Smooth muscle cell (in vitro differentiated cells): Measurements from ENCODE around the gene NELL1. TPM values are rescaled to one million over a fixed set of nuclear protein-coding genes. Genes with fewer than 3 reads are reported as not detected.

ENCODE experiments used
- DNase-seq: peaks from one replicate; lab custom pipeline; 2025; ENCODE audit not compliant: unreplicated experiment; lab: John Stamatoyannopoulos, UW
- H2AFZ ChIP-seq: fragments of 200-600 bp; sonication (generic); 2 replicates; pipeline ENCODE4 v1.6.0; 2016; ENCODE audit warnings: antibody characterized with exemption, low read depth, mild to moderate bottlenecking
- H3F3A ChIP-seq: fragments of 200-600 bp; sonication (generic); 2 replicates; pipeline ENCODE4 v1.6.0; 2017; ENCODE audit warnings: antibody characterized with exemption, low read depth
- H3K27ac ChIP-seq: fragments of 200-600 bp; sonication (generic); 2 replicates; pipeline ENCODE4 v1.5.1; 2016; ENCODE audit warnings: low read depth, mild to moderate bottlenecking
- H3K27me3 ChIP-seq: fragments of 200-600 bp; sonication (generic); 2 replicates; pipeline ENCODE4 v1.6.1; 2016; ENCODE audit warnings: low read depth, mild to moderate bottlenecking
- H3K36me3 ChIP-seq: fragments of 200-600 bp; sonication (generic); 2 replicates; pipeline ENCODE4 v1.5.1; 2016; ENCODE audit warnings: low read depth
- H3K4me1 ChIP-seq: fragments of 200-600 bp; sonication (generic); 2 replicates; pipeline ENCODE4 v1.5.1; 2016; ENCODE audit warnings: low read depth
- H3K4me2 ChIP-seq: fragments of 200-600 bp; sonication (generic); 2 replicates; pipeline ENCODE4 v1.6.0; 2016; ENCODE audit warnings: mild to moderate bottlenecking
- H3K4me3 ChIP-seq: fragments of 200-600 bp; sonication (generic); 2 replicates; pipeline ENCODE4 v1.5.1; 2016; ENCODE audit warnings: mild to moderate bottlenecking
- H3K79me2 ChIP-seq: fragments of 200-600 bp; sonication (generic); 2 replicates; pipeline ENCODE4 v1.6.0; 2016; ENCODE audit warnings: low read depth, mild to moderate bottlenecking
- H3K9ac ChIP-seq: fragments of 200-600 bp; sonication (generic); 2 replicates; pipeline ENCODE4 v1.6.0; 2016; ENCODE audit warnings: low read depth
- H3K9me3 ChIP-seq: fragments of 200-600 bp; sonication (generic); replicated peaks from 2 replicates; pipeline ENCODE4 v1.5.1; 2016; ENCODE audit warnings: low read depth
- H4K20me1 ChIP-seq: fragments of 200-600 bp; sonication (generic); 2 replicates; pipeline ENCODE4 v1.6.0; 2016; ENCODE audit warnings: low read depth
- WGBS: methylation state at CpG from one replicate; pipeline ENCODE4 v1.1.7; 2016; ENCODE audit warnings: low lambda C conversion rate; 5-methylcytosine and 5-hydroxymethylcytosine counted together
- polyA plus RNA-seq: library from polyadenylated mRNA; unstranded; fragments of >200 nt; fragmentation: Nextera tagmentation; extraction: Ambion mirVana; gene quantifications from 2 replicates; pipeline ENCODE4 v1.2.1, GENCODE V29; 2016
- total RNA-seq: library from RNA; depleted of rRNA; stranded (reverse); fragments of >200 nt; gene quantifications from 2 replicates; pipeline ENCODE4 v1.2.3, GENCODE V29; 2014
- TF ChIP-seq, protein P1 (sequence below): fragments of 200-600 bp; sonication (generic); IDR thresholded peaks from 2 replicates; pipeline ENCODE4 v1.5.1; 2017; ENCODE audit warnings: borderline replicate concordance, mild to moderate bottlenecking, antibody characterized with exemption; ENCODE audit not compliant: insufficient read depth, poor library complexity, severe bottlenecking

Gene NELL1
- total and polyA plus RNA-seq, 2 experiments from 2014 or later: not detected

DNA sequence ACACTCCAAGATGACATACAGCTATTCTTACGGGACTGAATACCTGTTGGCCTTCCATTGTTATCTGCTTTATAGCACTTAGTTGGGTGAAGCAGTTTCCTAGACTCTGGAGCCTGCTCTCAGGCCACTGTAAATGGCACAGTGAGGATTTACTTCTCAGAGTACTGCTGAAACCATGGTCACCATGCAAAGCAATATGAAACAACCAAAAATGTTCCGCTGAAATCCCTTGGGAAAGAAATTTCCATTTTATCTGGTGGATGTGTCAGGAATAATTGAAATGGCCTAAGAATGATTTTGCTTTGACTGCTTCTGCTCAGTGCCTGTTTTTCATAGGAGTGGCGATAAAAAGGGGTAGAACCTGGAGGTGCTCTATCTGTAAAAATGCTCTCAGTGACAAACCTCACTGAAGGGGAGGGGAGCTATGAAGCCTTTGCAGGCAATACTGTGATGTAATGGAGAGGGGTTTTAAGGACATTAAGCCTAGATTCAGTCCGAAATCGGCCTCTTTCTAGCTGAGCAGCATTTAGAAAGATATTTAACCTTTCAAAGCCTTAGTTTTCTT, 871.9 kb downstream of the NELL1 start:
- H3K9ac ChIP-seq: no peak overlapping the region
- TF ChIP-seq, protein P1, sequence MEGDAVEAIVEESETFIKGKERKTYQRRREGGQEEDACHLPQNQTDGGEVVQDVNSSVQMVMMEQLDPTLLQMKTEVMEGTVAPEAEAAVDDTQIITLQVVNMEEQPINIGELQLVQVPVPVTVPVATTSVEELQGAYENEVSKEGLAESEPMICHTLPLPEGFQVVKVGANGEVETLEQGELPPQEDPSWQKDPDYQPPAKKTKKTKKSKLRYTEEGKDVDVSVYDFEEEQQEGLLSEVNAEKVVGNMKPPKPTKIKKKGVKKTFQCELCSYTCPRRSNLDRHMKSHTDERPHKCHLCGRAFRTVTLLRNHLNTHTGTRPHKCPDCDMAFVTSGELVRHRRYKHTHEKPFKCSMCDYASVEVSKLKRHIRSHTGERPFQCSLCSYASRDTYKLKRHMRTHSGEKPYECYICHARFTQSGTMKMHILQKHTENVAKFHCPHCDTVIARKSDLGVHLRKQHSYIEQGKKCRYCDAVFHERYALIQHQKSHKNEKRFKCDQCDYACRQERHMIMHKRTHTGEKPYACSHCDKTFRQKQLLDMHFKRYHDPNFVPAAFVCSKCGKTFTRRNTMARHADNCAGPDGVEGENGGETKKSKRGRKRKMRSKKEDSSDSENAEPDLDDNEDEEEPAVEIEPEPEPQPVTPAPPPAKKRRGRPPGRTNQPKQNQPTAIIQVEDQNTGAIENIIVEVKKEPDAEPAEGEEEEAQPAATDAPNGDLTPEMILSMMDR: no peak
- no peak overlapping the region for H2AFZ ChIP-seq
- H3K27me3 ChIP-seq: no peaks in the 10 kb centered on the region
- no peaks in the 10 kb centered on the region for H3K36me3 ChIP-seq
- H3K4me3 ChIP-seq: no peak overlapping the region
- H4K20me1 ChIP-seq: no peaks in the 10 kb centered on the region
- no peaks in the 10 kb centered on the region for H3K9me3 ChIP-seq
- H3F3A ChIP-seq: no peaks in the 10 kb centered on the region
- 91% methylated on average over 5 of the region's 5 CpGs for WGBS
- no peaks in the 10 kb centered on the region for H3K79me2 ChIP-seq
- H3K4me2 ChIP-seq: no peak overlapping the region
- no peaks in the 10 kb centered on the region for H3K4me1 ChIP-seq
- no peak overlapping the region for H3K27ac ChIP-seq
- DNase-seq: no peak

DNA sequence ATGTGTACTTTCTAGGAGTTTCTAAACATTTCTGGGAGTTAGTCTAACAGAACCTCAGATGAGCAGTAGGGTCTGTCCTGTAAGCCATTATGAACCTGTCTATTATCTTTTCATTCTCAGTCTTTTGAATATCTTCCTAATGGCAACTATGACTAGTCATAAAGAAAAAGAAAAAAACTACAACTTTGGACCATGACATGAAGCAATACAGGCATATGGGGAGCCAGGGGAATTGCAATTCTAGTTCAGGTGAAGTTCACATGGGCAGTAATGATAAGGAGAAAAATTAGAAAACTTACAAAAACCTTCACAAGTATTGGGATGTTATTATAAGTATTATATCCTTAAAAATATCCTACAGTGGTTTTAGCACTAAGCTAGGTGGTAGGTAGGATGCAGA, 874.5 kb downstream of the NELL1 start:
- Histone ChIP-seq H2AFZ (no peak overlapping the region), H3K79me2 (no peaks in the 10 kb centered on the region), H3F3A (no peaks in the 10 kb centered on the region), H4K20me1 (no peaks in the 10 kb centered on the region), H3K4me1 (no peaks in the 10 kb centered on the region), H3K9ac (no peak overlapping the region), H3K4me2 (no peak overlapping the region), H3K36me3 (no peaks in the 10 kb centered on the region), H3K9me3 (no peaks in the 10 kb centered on the region), H3K27ac (no peak overlapping the region), H3K27me3 (no peaks in the 10 kb centered on the region), H3K4me3 (no peak overlapping the region)
- no peak for DNase-seq
- TF ChIP-seq, protein P1: no peak

DNA sequence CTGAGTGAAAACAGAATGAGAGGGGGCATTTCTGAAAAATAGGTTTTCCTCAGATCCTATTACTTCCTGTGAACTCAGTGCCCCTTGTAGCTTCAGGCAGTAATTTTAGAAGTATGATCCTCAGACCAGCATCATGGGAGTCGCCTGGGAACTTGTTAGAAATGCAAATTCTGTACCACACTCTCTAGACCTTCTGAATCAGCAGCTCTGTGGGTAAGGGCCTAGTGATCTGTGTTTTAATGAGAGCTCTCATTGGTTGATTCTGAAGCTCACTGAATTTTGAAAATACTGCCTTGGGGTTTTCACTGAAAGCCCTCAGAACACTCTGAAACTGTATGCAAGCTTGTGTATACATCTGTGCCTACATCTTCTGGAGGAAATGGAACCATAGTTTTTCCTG, 876.3 kb downstream of the NELL1 start:
- DNase-seq: no peak
- Histone ChIP-seq H3F3A (no peaks in the 10 kb centered on the region), H3K4me2 (no peak overlapping the region), H2AFZ (no peak overlapping the region), H3K9me3 (no peaks in the 10 kb centered on the region), H3K36me3 (no peaks in the 10 kb centered on the region), H3K9ac (no peak overlapping the region), H3K4me3 (no peak overlapping the region), H3K27ac (no peak overlapping the region), H4K20me1 (no peaks in the 10 kb centered on the region), H3K27me3 (no peaks in the 10 kb centered on the region), H3K79me2 (no peaks in the 10 kb centered on the region), H3K4me1 (no peaks in the 10 kb centered on the region)
- TF ChIP-seq, protein P1: no peak
- 60% methylated on average over 1 of the region's 1 CpG for WGBS

DNA sequence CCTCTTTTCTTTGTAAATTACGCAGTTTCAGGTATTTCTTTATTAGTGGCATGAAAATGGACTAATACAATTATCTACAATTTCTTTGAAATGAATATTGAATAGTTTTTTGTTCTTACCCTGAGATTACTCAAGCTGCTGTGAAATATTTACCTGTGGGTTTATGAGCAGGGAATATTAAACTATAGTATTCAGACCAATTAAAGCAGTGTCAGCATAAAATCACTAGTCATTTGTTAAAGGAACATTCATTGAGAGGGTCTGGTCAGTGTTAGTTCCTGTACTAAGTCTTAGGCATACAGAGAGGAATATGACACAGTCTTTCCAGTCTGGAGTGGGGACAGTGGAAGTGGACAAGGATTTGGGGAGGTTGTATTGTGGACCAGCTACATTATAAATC, 877.3 kb downstream of the NELL1 start:
- no peak overlapping the region for H2AFZ ChIP-seq
- WGBS: 43% methylated on average over 1 of the region's 1 CpG
- TF ChIP-seq, protein P1: no peak

More for the DNA sequence above, 877.3 kb downstream of the NELL1 start:
- no peak overlapping the region for H3K27ac ChIP-seq
- no peak overlapping the region for H3K4me2 ChIP-seq
- no peaks in the 10 kb centered on the region for H3K36me3 ChIP-seq
- no peak for DNase-seq
- H3K4me3 ChIP-seq: no peak overlapping the region
- H4K20me1 ChIP-seq: no peaks in the 10 kb centered on the region
- H3K9ac ChIP-seq: no peak overlapping the region
- no peaks in the 10 kb centered on the region for H3F3A ChIP-seq
- no peaks in the 10 kb centered on the region for H3K79me2 ChIP-seq
- no peaks in the 10 kb centered on the region for H3K27me3 ChIP-seq
- H3K4me1 ChIP-seq: no peaks in the 10 kb centered on the region
- no peaks in the 10 kb centered on the region for H3K9me3 ChIP-seq
